GM21390 (cell line): ENCODE data around the gene PRR5L.

Experiments used
- ATAC-seq: cut with Tn5 transposase; IDR thresholded peaks from one replicate; pipeline ENCODE4 v1.9.1; 2021; ENCODE audit not compliant: unreplicated experiment

The PRR5L gene

DNA sequence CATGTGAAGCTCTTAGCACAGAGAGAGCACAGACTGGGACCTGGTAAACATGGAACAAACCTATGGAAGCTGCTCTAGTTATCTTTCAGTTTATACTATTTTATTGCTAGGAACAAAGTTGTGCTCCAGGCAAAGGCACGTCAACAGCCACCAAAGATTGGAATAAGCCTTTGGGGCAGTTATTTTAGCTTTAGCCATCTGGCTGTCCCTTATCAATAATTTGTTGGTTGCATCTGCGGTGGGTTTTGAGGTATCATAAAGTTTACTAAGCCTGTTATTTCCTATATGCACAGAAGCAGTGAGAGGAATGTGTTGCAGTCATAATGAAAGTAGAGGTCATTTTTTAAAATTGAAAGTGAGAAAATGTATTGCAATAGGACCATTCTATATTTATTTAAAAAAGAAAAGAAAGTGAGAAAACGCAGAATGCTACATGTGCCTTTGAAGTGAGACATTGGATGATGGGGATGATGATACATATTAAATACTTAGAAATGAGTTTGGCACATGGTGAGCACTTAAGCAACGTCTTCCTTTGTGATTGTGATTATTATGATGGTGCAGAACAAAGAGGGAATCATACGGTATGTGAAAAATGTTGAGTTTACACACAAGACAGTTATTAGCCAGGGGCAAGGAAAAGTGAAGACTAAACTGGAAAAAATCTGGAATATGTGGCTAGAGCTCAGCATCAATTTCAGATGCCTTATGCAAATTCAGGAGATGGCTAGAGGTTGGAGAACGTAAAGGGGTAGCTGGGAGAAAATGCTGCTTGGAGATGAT lies 58.3 kb downstream of the PRR5L start:
- ATAC-seq: peak; percentile 77

DNA sequence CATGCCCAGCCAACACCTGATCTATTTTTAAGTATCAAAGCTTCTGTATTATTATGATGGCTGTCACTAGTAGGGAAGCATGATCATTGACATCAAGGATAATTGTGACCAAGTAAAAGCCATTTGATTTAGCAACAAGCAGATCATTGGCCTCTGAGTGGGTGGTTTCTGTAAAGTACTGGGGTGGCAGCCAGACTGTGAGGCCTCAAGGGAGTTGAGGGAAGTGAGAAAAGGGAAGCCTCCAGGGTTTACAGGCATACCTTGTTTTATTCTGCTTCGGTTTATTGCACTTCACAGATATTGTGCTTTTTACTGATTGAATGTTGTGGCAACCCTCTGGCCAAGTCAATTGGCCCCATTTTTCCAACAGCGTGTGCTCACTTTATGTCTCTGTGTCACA lies 60.1 kb downstream of the PRR5L start:
- peak; percentile 63 for ATAC-seq

DNA sequence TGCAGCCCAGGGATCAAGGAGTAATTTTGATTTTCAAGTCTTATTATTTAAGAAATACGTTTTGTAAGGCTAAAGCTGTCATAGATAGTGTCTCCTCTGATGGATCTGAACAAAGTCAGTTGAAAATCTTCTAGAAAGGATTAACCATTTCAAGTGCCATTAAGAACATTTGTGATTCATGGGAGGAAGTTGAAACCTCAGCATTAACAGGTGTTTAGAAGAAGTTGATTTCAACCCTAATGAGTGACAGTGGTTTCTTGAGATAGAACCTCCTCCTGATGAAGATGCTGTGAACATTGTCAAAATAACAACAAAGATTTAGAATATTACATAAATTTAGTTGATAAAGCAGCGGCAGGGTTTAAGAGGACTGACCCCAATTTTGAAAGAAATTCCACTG lies 61.7 kb downstream of the PRR5L start:
- no peak for ATAC-seq

DNA sequence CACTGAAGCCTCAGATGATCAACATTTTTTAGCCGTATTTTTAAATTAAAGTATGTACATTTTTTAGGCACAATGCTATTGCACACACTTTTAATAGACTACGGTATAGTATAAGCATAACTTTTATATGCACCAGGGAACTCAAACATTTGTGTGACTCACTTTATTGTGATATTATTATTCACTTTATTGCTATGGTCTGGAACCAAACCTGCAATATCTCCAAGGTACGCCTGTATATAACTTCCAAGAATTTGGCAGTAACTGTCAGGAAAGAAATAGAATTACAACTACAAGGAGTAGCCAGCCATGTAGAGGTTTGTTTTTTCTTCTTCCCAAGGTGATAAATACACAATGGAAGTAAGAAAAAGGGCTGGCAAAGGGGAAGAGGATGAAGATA lies 62.3 kb downstream of the PRR5L start:
- ATAC-seq: no peak

GRCh38 chr11:36360318-36360717 lies 64.2 kb downstream of the PRR5L start:
- no peak for ATAC-seq

DNA sequence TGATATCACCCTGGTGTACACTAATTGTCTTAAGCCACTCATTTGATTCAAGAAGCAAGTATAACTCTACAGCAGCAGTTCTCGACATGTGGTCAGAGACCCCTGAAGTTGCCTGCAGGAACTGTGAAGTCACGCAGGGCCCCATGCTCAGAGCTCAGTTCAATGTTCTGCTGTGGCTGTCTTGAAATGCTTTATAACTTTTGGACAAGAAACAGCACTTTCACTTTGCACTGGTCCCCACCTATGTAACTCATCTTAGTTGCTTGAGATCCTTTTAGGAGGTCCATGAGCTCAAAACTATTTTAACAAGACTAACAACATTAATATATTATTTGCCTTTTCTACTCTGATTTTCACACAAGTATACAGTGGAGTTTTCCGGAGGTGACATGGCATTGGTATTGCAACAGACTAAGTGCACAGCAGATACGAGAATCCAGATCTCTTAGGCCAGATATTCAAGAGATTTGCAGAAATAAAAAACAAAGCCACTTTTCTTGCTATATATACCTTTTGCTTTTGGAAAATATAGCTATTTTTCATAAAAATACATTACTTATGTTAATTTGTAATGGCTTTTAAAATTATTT lies 64.8 kb downstream of the PRR5L start:
- ATAC-seq: no peak

DNA sequence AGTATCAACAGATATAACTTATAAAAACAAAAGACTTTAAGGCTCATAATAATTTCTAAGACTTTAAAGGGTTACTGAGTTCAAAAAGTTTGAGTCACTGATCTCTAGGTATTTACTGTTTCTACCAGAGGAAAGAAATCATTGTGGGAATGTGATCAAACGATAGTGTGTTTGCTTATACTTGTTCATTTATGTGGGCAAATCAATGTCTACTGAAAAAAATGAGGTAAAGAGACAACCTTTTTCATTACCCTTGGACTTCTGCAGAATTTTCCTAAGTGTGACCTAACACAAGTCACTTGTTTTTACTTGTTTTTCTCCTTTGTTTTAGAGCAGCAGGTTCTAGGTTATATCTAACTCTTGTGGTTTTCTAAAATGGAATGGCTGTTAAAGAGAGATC lies 65.4 kb downstream of the PRR5L start:
- ATAC-seq: no peak

DNA sequence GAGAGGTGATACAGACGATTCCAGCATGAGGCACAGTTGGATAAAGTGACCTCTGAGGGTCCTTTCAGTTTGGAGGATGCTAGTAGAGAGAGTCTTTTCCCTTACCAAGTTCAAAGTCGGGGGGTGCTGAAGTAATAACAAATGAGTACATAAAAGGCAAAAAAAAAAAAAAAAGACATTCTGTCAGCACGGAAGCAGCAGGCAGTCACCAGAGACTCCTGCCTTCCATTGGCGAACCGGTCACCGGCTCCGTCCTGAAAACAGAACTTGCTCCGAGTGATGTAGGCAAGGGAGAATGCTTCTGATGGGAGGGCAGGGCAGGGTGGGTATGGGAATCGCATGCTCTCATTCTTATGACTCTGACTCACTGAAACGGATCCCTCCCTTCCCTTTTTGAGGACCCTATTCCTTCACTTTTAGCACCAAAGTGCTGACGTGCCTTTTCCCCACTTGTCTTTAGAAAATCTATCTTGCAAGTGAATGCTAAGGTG lies 65.9 kb downstream of the PRR5L start:
- no peak for ATAC-seq

GRCh38 chr11:36362902-36363301 lies 66.8 kb downstream of the PRR5L start:
- ATAC-seq: no peak

DNA sequence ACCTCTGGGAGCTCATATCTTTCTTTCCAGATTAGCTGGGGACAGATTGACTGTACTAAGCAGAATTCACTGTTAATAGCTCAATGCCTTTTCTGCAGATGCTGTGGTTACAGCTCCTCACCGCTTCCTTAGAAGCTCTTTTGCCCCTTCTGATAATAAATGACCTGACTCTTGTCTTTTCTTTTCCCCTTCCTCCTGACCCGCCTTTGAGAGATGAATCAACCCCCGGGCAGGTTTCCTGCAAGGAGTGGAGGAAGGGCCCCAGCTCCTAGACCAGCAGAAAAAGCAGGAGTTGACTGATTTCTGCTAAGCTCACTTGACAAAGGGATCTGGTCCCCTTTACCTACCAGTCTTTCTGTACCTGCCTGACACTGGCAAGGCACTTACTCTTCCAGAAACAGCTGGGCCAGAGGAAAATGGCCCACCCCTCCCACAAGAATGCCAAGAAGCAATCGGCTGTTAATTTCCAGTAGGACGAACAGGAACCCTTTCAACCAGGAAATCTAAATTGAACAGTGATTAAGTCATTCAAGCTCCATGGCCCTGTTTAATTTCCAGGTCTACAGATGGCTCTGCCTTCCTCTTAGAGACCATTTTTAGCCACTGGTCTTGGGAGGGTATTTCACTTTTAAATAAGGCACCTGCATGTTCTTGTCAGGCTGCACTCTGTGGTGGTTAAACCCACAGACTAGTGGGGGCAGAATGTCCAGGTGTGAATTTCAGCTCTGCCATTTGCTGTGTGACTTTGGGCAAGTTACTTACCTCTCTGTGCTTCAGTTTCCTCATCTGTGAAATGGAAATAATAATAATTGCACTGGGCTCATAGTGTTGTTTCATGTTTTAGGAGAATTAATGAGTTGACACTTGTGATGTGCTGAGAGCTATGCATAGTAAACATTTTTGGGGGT lies 67.5 kb downstream of the PRR5L start:
- ATAC-seq: no peak

GRCh38 chr11:36364551-36365325 lies 68.7 kb downstream of the PRR5L start:
- ATAC-seq: no peak

GRCh38 chr11:36365907-36366306 lies 69.8 kb downstream of the PRR5L start:
- no peak for ATAC-seq

GRCh38 chr11:36367806-36368680 lies 72.0 kb downstream of the PRR5L start:
- no peak for ATAC-seq

DNA sequence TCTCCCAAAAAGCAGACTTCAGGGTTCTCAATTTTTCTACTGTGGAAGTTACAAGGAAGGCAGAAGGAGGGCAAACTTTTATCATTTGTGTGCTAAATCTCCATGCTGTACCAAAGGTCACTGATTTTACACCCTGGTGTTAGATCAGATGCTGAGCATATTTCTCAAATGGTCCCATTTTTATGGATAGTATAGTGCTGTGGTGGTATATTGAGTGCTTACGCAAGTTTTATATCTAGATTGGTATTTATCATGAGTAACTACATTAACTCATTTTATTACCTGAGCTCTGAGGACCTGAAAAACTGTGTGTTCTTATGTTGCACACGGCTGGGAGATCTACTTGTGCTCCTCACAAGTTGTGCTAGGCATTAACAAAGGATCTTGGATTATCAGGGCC lies 75.1 kb downstream of the PRR5L start:
- ATAC-seq: no peak

GRCh38 chr11:36371590-36371989 lies 75.5 kb downstream of the PRR5L start:
- ATAC-seq: no peak

DNA sequence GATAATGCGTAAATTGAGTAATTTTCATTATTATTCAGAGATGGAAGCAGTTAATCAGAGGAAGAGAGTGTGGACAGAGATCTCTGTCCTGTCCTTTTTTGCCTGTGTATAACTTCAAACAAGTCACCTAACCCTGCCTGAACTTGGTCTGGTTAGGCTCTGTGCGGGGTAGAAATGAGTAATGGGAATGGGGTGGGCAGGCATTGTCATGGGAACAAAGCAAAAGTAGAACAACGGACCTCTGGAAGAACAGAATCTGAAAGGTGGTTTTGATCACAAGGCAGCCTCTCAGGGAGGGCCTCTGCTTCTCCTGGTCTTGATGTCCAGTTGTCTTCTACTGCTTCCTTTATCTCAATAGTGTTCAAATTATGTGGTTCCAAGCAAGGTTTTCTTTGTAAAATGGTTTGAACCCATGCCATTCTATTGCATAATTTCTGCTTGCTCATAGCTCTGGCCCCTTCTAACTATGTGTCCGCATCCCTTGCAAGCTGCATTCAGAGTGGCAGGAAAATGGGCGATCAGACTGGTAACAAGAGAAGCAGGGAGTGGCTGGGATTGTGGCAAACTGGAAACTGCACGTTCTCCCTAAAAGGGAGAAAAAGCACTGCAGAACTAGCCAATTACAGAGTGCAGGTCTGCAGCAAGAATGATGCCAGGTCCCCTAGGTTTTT lies 76.1 kb downstream of the PRR5L start:
- ATAC-seq: no peak

DNA sequence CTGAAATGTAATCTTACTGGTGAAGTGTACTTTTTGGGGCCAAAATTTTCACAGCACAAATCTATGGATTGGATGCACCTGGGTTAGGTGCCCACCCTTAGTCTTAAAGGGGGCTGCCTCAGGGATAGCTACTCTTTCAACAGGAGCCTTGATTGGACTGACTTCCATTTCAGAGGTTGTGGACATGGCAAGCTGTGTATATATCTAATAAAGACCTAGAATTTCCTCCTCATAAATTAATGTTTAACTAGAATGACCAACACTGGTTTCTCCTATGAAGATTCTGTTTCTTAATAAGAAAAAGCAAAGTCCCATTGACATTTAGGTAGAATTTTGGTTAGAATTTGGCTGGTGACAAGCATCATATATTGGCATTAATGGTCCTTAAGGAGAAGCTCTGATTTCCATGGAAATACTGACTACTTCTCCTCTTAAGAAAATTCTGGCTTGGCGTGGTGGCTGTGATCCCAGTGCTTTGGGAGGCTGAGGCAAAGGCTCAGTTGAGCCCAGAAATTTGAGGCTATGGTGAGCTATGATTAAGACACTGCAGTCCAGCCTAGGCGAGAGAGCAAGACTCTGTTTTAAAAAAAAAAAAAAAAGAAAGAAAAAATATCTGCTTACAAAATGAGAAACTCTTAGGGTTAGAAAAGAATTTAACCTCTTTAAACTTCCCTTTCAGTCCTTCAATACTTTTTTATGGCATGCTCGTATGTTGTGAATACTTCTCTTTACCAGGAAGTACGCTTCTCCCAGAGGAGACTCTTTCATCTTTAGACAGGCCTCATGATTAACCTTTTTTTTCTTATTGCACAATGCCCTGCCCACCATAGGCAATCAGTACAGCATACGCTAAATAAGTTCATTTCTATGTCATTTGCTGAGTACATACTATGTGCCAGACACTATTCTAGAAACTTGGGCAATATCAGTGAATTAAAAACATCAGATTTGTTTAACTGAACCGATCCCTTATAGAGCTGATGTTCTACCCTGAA lies 77.2 kb downstream of the PRR5L start:
- ATAC-seq: no peak

- ATAC-seq: no peak
Measured at GRCh38 chr11:36374726-36375125, 78.6 kb downstream of the PRR5L start.
